ENCODE measurements around the gene EMSY. TPM values are rescaled to one million over a fixed set of nuclear protein-coding genes. Genes with fewer than 3 reads are reported as not detected.

EMSY gene
- total and polyA plus RNA-seq, 4 donors, result 3.6 to 35.0 (median 17.8) TPM

GRCh38 chr11:76465701-76466100 lies 20.9 kb downstream of the EMSY start:
- intact Hi-C loops (cut with DNase I), result no loop called here
- WGBS, 2 donors, result 72 to 73% methylated on average over 4 of the region's 4 CpGs

GRCh38 chr11:76466666-76467065 lies 21.8 kb downstream of the EMSY start:
- Histone ChIP-seq H3K4me1 (ENCODE audit: control insufficient read depth in 1 of 2, insufficient read depth in 2 of 2, low read length in 2 of 2) (no peaks in the 10 kb centered on the region), H3K4me3 (ENCODE audit: low read length in 2 of 2) (no peak overlapping the region), H3K27me3 (ENCODE audit: control insufficient read depth in 1 of 2, insufficient read depth in 2 of 2, low read length in 1 of 2) (no peaks in the 10 kb centered on the region), H3K9me3 (ENCODE audit: control insufficient read depth, low read length) (no peaks in the 10 kb centered on the region), H3K27ac (ENCODE audit: low read depth in 1 of 2, low read length in 2 of 2) (no peak overlapping the region), H3K36me3 (ENCODE audit: control insufficient read depth in 1 of 2, insufficient read depth in 2 of 2, low read length in 1 of 2) (peaks cover 2 to 3% of the 10 kb centered on the region in 2 donors)
- intact Hi-C loops (cut with DNase I), result no loop called here
- ATAC-seq (ENCODE audit: low FRiP score) (no peak), DNase-seq (no peak)

More at GRCh38 chr11:76465701-76466100, 20.9 kb downstream of the EMSY start:
- Histone ChIP-seq H3K36me3 (ENCODE audit: control insufficient read depth in 1 of 2, insufficient read depth in 2 of 2, low read length in 1 of 2) (peaks cover 3% of the 10 kb centered on the region in 2 donors), H3K27ac (ENCODE audit: low read depth in 1 of 2, low read length in 2 of 2) (no peak overlapping the region), H3K9me3 (ENCODE audit: control insufficient read depth, low read length) (no peaks in the 10 kb centered on the region), H3K27me3 (ENCODE audit: control insufficient read depth in 1 of 2, insufficient read depth in 2 of 2, low read length in 1 of 2) (no peaks in the 10 kb centered on the region), H3K4me3 (ENCODE audit: low read length in 2 of 2) (no peak overlapping the region), H3K4me1 (ENCODE audit: control insufficient read depth in 1 of 2, insufficient read depth in 2 of 2, low read length in 2 of 2) (no peaks in the 10 kb centered on the region)
- no peak for ATAC-seq (ENCODE audit: low FRiP score)
- no peak for DNase-seq

- Histone ChIP-seq H3K27ac (ENCODE audit: low read depth in 1 of 2, low read length in 2 of 2) (no peak overlapping the region), H3K4me3 (ENCODE audit: low read length in 2 of 2) (no peak overlapping the region), H3K4me1 (ENCODE audit: control insufficient read depth in 1 of 2, insufficient read depth in 2 of 2, low read length in 2 of 2) (no peaks in the 10 kb centered on the region), H3K27me3 (ENCODE audit: control insufficient read depth in 1 of 2, insufficient read depth in 2 of 2, low read length in 1 of 2) (no peaks in the 10 kb centered on the region), H3K9me3 (ENCODE audit: control insufficient read depth, low read length) (no peaks in the 10 kb centered on the region), H3K36me3 (ENCODE audit: control insufficient read depth in 1 of 2, insufficient read depth in 2 of 2, low read length in 1 of 2) (peaks cover 0 to 3% of the 10 kb centered on the region in 2 donors)
- ATAC-seq (ENCODE audit: low FRiP score), result no peak
- DNase-seq, result no peak
- intact Hi-C loops (cut with DNase I), result no loop called here
Measured at GRCh38 chr11:76469141-76469540, 24.3 kb downstream of the EMSY start.

GRCh38 chr11:76471382-76471781 lies 26.6 kb downstream of the EMSY start:
- DNase-seq (no peak), ATAC-seq (ENCODE audit: low FRiP score) (no peak)
- no peak overlapping the region for H3K27ac ChIP-seq (ENCODE audit: low read depth in 1 of 2, low read length in 2 of 2)
- H3K9me3 ChIP-seq (ENCODE audit: control insufficient read depth, low read length), result no peaks in the 10 kb centered on the region
- no peaks in the 10 kb centered on the region for H3K4me1 ChIP-seq (ENCODE audit: control insufficient read depth in 1 of 2, insufficient read depth in 2 of 2, low read length in 2 of 2)
- H3K27me3 ChIP-seq (ENCODE audit: control insufficient read depth in 1 of 2, insufficient read depth in 2 of 2, low read length in 1 of 2), result peaks cover 0 to 1% of the 10 kb centered on the region in 2 donors
- intact Hi-C loops (cut with DNase I), result no loop called here
- peaks cover 0 to 4% of the 10 kb centered on the region in 2 donors for H3K36me3 ChIP-seq (ENCODE audit: control insufficient read depth in 1 of 2, insufficient read depth in 2 of 2, low read length in 1 of 2)
- H3K4me3 ChIP-seq (ENCODE audit: low read length in 2 of 2), result no peak overlapping the region

- Histone ChIP-seq H3K27ac (ENCODE audit: low read depth in 1 of 2, low read length in 2 of 2) (no peak overlapping the region), H3K36me3 (ENCODE audit: control insufficient read depth in 1 of 2, insufficient read depth in 2 of 2, low read length in 1 of 2) (peaks cover 0 to 1% of the 10 kb centered on the region in 2 donors), H3K4me1 (ENCODE audit: control insufficient read depth in 1 of 2, insufficient read depth in 2 of 2, low read length in 2 of 2) (no peaks in the 10 kb centered on the region), H3K9me3 (ENCODE audit: control insufficient read depth, low read length) (no peaks in the 10 kb centered on the region), H3K4me3 (ENCODE audit: low read length in 2 of 2) (no peak overlapping the region), H3K27me3 (ENCODE audit: control insufficient read depth in 1 of 2, insufficient read depth in 2 of 2, low read length in 1 of 2) (peaks cover 0 to 1% of the 10 kb centered on the region in 2 donors)
- 94 to 95% methylated on average over 3 of the region's 3 CpGs for WGBS, 2 donors
- DNase-seq, result no peak
- intact Hi-C loops (cut with DNase I), result no loop called here
- ATAC-seq (ENCODE audit: low FRiP score), result no peak
Measured at GRCh38 chr11:76480241-76480640, 35.4 kb downstream of the EMSY start.

- Histone ChIP-seq H3K36me3 (ENCODE audit: control insufficient read depth in 1 of 2, insufficient read depth in 2 of 2, low read length in 1 of 2) (peaks cover 0 to 4% of the 10 kb centered on the region in 2 donors), H3K4me1 (ENCODE audit: control insufficient read depth in 1 of 2, insufficient read depth in 2 of 2, low read length in 2 of 2) (no peaks in the 10 kb centered on the region), H3K9me3 (ENCODE audit: control insufficient read depth, low read length) (no peaks in the 10 kb centered on the region), H3K27ac (ENCODE audit: low read depth in 1 of 2, low read length in 2 of 2) (no peak overlapping the region), H3K4me3 (ENCODE audit: low read length in 2 of 2) (no peak overlapping the region), H3K27me3 (ENCODE audit: control insufficient read depth in 1 of 2, insufficient read depth in 2 of 2, low read length in 1 of 2) (no peaks in the 10 kb centered on the region)
- WGBS, 2 donors, result 93 to 94% methylated on average over 5 of the region's 5 CpGs
- DNase-seq, result no peak
- intact Hi-C loops (cut with DNase I), result no loop called here
- ATAC-seq (ENCODE audit: low FRiP score), result no peak
Measured at GRCh38 chr11:76491644-76492043, 46.8 kb downstream of the EMSY start.

- intact Hi-C loops (cut with DNase I), result no loop called here
- WGBS, 2 donors, result 90% methylated on average over 12 of the region's 12 CpGs
- Histone ChIP-seq H3K4me3 (ENCODE audit: low read length in 2 of 2) (no peak overlapping the region), H3K9me3 (ENCODE audit: control insufficient read depth, low read length) (no peaks in the 10 kb centered on the region), H3K27me3 (ENCODE audit: control insufficient read depth in 1 of 2, insufficient read depth in 2 of 2, low read length in 1 of 2) (no peaks in the 10 kb centered on the region), H3K27ac (ENCODE audit: low read depth in 1 of 2, low read length in 2 of 2) (no peak overlapping the region), H3K36me3 (ENCODE audit: control insufficient read depth in 1 of 2, insufficient read depth in 2 of 2, low read length in 1 of 2) (peaks cover 0 to 4% of the 10 kb centered on the region in 2 donors), H3K4me1 (ENCODE audit: control insufficient read depth in 1 of 2, insufficient read depth in 2 of 2, low read length in 2 of 2) (no peaks in the 10 kb centered on the region)
- ATAC-seq (ENCODE audit: low FRiP score) (no peak), DNase-seq (no peak)
Measured at GRCh38 chr11:76493040-76493439, 48.2 kb downstream of the EMSY start.

- Histone ChIP-seq H3K4me3 (ENCODE audit: low read length in 2 of 2) (no peak overlapping the region), H3K27me3 (ENCODE audit: control insufficient read depth in 1 of 2, insufficient read depth in 2 of 2, low read length in 1 of 2) (no peaks in the 10 kb centered on the region), H3K27ac (ENCODE audit: low read depth in 1 of 2, low read length in 2 of 2) (no peak overlapping the region), H3K4me1 (ENCODE audit: control insufficient read depth in 1 of 2, insufficient read depth in 2 of 2, low read length in 2 of 2) (no peaks in the 10 kb centered on the region), H3K9me3 (ENCODE audit: control insufficient read depth, low read length) (no peaks in the 10 kb centered on the region), H3K36me3 (ENCODE audit: control insufficient read depth in 1 of 2, insufficient read depth in 2 of 2, low read length in 1 of 2) (peaks cover 0 to 4% of the 10 kb centered on the region in 2 donors)
- no peak for ATAC-seq (ENCODE audit: low FRiP score)
- intact Hi-C loops (cut with DNase I), result no loop called here
- 92% methylated on average over 25 of the region's 25 CpGs for WGBS, 2 donors
- no peak for DNase-seq
Measured at GRCh38 chr11:76493626-76494539, 49.1 kb downstream of the EMSY start.

- no peak for ATAC-seq (ENCODE audit: low FRiP score)
- H3K27me3 ChIP-seq (ENCODE audit: control insufficient read depth in 1 of 2, insufficient read depth in 2 of 2, low read length in 1 of 2), result no peaks in the 10 kb centered on the region
- 96% methylated on average over 3 of the region's 3 CpGs for WGBS, 2 donors
- no peaks in the 10 kb centered on the region for H3K4me1 ChIP-seq (ENCODE audit: control insufficient read depth in 1 of 2, insufficient read depth in 2 of 2, low read length in 2 of 2)
- H3K9me3 ChIP-seq (ENCODE audit: control insufficient read depth, low read length), result no peaks in the 10 kb centered on the region
- H3K27ac ChIP-seq (ENCODE audit: low read depth in 1 of 2, low read length in 2 of 2), result no peak overlapping the region
- intact Hi-C loops (cut with DNase I), result no loop called here
- no peak overlapping the region for H3K4me3 ChIP-seq (ENCODE audit: low read length in 2 of 2)
- H3K36me3 ChIP-seq (ENCODE audit: control insufficient read depth in 1 of 2, insufficient read depth in 2 of 2, low read length in 1 of 2), result peaks cover 0 to 4% of the 10 kb centered on the region in 2 donors
- no peak for DNase-seq
Measured at GRCh38 chr11:76495019-76495418, 50.2 kb downstream of the EMSY start.
